NCI-H510A treated with DMSO at 0.1 percent for 48 hours (cell line): ENCODE results near the gene ADGRA1.
"Not testable (repeated sequence)": the region's sequence is repeated elsewhere in the genome, so short reads cannot be mapped to it uniquely, and the experiment has no call there.

Experiments
- DNase-seq: peaks from one replicate; lab custom pipeline; 2025; lab: John Stamatoyannopoulos, UW

Gene ADGRA1

GRCh38 chr10:133110609-133111275, 23.0 kb downstream of the ADGRA1 start:
- no peak for DNase-seq

- DNase-seq = not testable (repeated sequence)
Measured at GRCh38 chr10:133111640-133112039, 23.9 kb downstream of the ADGRA1 start.

- DNase-seq = no peak
Measured at GRCh38 chr10:133113146-133113830, 25.6 kb downstream of the ADGRA1 start.

GRCh38 chr10:133113847-133114246, 26.1 kb downstream of the ADGRA1 start:
- DNase-seq = no peak

GRCh38 chr10:133114251-133114650, 26.5 kb downstream of the ADGRA1 start:
- no peak for DNase-seq

- DNase-seq = no peak
Measured at GRCh38 chr10:133114726-133115452, 27.2 kb downstream of the ADGRA1 start.

- DNase-seq = no peak
Measured at GRCh38 chr10:133115453-133115842, 27.7 kb downstream of the ADGRA1 start.

GRCh38 chr10:133115976-133116375, 28.3 kb downstream of the ADGRA1 start:
- DNase-seq = no peak

GRCh38 chr10:133116455-133116854, 28.7 kb downstream of the ADGRA1 start:
- DNase-seq = no peak

GRCh38 chr10:133117036-133117687, 29.4 kb downstream of the ADGRA1 start:
- DNase-seq = no peak

GRCh38 chr10:133117688-133118071, 30.0 kb downstream of the ADGRA1 start:
- no peak for DNase-seq

GRCh38 chr10:133121479-133121878, 33.8 kb downstream of the ADGRA1 start:
- no peak for DNase-seq

- no peak for DNase-seq
Measured at GRCh38 chr10:133122171-133122935, 34.6 kb downstream of the ADGRA1 start.

GRCh38 chr10:133123050-133123745, 35.5 kb downstream of the ADGRA1 start:
- DNase-seq = no peak

GRCh38 chr10:133123746-133124356, 36.1 kb downstream of the ADGRA1 start:
- no peak for DNase-seq

GRCh38 chr10:133124357-133125211, 36.9 kb downstream of the ADGRA1 start:
- DNase-seq = no peak

GRCh38 chr10:133125901-133126300, 38.2 kb downstream of the ADGRA1 start:
- DNase-seq = no peak

- DNase-seq = no peak
Measured at GRCh38 chr10:133126431-133127290, 38.9 kb downstream of the ADGRA1 start.
